Loucy (cell line): ENCODE results near the gene CASP14.

ENCODE experiments used
- EZH2phosphoT487 ChIP-seq: fragments of 200-600 bp; IDR thresholded peaks from 2 replicates; pipeline ENCODE4 v1.6.1; 2018; ENCODE audit warnings: antibody characterized with exemption, mild to moderate bottlenecking, moderate library complexity, borderline replicate concordance
- TF ChIP-seq, protein P1 (sequence below): fragments of 200-600 bp; sonication (generic); conservative IDR thresholded peaks from 2 replicates; pipeline ENCODE4 v1.5.1; 2014; ENCODE audit warnings: mild to moderate bottlenecking, antibody characterized with exemption, low read length

DNA sequence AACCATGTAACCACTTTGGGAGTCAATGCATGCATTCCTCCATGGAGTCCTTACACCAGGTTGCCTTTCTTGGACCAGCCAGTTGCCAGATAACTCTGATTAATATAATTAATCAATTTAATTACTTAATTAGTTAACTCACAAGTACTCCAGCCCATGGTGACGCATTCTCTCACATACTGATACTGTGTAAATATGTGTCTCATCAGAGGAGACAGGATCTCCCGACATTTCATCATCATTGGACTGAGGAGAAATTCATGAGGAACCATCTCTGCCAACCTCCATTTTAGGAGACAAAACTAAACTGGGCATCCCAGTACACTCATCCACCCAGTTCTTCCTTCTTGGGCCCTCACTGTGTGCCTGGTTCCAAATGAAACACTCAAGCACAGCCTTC is 6.5 kb upstream of the CASP14 start:
- TF ChIP-seq, protein P1, sequence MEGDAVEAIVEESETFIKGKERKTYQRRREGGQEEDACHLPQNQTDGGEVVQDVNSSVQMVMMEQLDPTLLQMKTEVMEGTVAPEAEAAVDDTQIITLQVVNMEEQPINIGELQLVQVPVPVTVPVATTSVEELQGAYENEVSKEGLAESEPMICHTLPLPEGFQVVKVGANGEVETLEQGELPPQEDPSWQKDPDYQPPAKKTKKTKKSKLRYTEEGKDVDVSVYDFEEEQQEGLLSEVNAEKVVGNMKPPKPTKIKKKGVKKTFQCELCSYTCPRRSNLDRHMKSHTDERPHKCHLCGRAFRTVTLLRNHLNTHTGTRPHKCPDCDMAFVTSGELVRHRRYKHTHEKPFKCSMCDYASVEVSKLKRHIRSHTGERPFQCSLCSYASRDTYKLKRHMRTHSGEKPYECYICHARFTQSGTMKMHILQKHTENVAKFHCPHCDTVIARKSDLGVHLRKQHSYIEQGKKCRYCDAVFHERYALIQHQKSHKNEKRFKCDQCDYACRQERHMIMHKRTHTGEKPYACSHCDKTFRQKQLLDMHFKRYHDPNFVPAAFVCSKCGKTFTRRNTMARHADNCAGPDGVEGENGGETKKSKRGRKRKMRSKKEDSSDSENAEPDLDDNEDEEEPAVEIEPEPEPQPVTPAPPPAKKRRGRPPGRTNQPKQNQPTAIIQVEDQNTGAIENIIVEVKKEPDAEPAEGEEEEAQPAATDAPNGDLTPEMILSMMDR: no peak
- TF ChIP-seq EZH2phosphoT487: no peak
